ENCODE measurements around the gene SCAF1. TPM values are rescaled to one million over a fixed set of nuclear protein-coding genes. Genes with fewer than 3 reads are reported as not detected.

The SCAF1 gene
- total and polyA plus RNA-seq, 2 of the 13 experiments (the other 11 are each of a cell fraction or from before 2014, with no cell fraction given): 3.3 to 6.1 TPM

GRCh38 chr19:49645592-49645991, 3.6 kb downstream of the SCAF1 start (continued):
- TF ChIP-seq, protein P1, sequence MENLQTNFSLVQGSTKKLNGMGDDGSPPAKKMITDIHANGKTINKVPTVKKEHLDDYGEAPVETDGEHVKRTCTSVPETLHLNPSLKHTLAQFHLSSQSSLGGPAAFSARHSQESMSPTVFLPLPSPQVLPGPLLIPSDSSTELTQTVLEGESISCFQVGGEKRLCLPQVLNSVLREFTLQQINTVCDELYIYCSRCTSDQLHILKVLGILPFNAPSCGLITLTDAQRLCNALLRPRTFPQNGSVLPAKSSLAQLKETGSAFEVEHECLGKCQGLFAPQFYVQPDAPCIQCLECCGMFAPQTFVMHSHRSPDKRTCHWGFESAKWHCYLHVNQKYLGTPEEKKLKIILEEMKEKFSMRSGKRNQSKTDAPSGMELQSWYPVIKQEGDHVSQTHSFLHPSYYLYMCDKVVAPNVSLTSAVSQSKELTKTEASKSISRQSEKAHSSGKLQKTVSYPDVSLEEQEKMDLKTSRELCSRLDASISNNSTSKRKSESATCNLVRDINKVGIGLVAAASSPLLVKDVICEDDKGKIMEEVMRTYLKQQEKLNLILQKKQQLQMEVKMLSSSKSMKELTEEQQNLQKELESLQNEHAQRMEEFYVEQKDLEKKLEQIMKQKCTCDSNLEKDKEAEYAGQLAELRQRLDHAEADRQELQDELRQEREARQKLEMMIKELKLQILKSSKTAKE (CRISPR knock-in tag; IDR thresholded peaks at IDR 0.05; ENCODE audit: borderline replicate concordance): no peak

DNA sequence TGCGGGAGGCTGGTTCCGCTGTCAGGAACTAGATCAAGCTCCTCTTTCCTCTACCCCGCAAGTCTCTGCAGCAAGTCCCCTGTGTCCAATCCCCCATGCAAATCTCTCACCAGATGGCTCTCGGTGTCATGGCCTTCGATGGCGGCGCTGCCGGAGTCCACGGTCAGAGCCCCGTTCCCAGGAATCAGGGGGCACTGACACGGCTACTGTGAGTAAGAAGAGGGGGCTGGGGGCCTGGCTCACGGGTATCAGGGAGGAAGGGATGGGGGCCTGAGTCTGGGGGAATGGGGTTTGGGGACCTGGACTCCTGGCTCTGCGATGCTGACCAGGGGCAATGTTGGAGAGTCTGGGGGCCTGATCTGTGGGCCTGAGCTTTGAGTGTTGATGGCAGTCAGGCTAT, 4.0 kb downstream of the SCAF1 start:
- Histone ChIP-seq H3K27ac (ENCODE audit: extremely low read length, insufficient read depth, low read length) (no peak overlapping the region), H2AFZ (ENCODE audit: low read length) (no peak overlapping the region), H3K9me3 (ENCODE audit: low read length) (no peaks in the 10 kb centered on the region), H3K4me1 (ENCODE audit: insufficient read depth, low read length) (peaks cover 40% of the 10 kb centered on the region), H4K20me1 (ENCODE audit: insufficient read depth, low read length) (no peaks in the 10 kb centered on the region), H3K4me2 (ENCODE audit: low read depth, low read length) (no peak overlapping the region), H3K36me3 (replicated peaks in 1 of 2; ENCODE audit: control insufficient read depth in 1 of 2, insufficient read depth in 2 of 2, low read length in 2 of 2) (peaks cover 15% of the 10 kb centered on the region in 2 experiments; a peak in 3 of 5 replicates), H3K4me3 (replicated peaks in 1 of 3; ENCODE audit: insufficient read depth in 1 of 3, low read depth in 2 of 3, low read length in 3 of 3) (no peak overlapping the region), H3K27me3 (ENCODE audit: control insufficient read depth in 1 of 2, insufficient read depth in 2 of 2, low read length in 2 of 2) (no peaks in the 10 kb centered on the region), H3K9ac (ENCODE audit: insufficient read depth, low read depth, low read length) (no peak overlapping the region), H3K79me2 (ENCODE audit: insufficient read depth, low read length) (peaks cover 31% of the 10 kb centered on the region)
- DNase-seq (ENCODE audit: low spot score) (no peak), FAIRE-seq (no peak), ATAC-seq (no peak)
- intact Hi-C loops (cut with micrococcal nuclease; ENCODE audit: unreplicated experiment) (no loop called here), in situ Hi-C loops (cut with HindIII; ENCODE audit: extremely low pct_ligation_motif_present, low pct_unique_long_range_greater_than_20kb) (no loop called here)
- POLR2A ChIA-PET: interaction anchor here (0.7 to 5.8 kb wide), 2 partner anchors 18 to 32 kb away, joined by 3 to 24 read pairs; no protein-coding TSS in a partner anchor
- WGBS (ENCODE audit: low lambda C conversion rate): 96% methylated on average over 13 of the region's 13 CpGs
- CTCF ChIA-PET (ENCODE audit: low intra/inter-chr PET ratio, low total read pairs): no interaction called here
- no TSS peak for BruUV-seq (replicated peaks)
- TF ChIP-seq JUND (CRISPR knock-in tag; IDR thresholded peaks at IDR 0.05) (no peak), STAT5B (CRISPR knock-in tag; IDR thresholded peaks at IDR 0.05) (no peak), ZNF75D (CRISPR knock-in tag; IDR thresholded peaks at IDR 0.05; ENCODE audit: borderline replicate concordance) (no peak), NCOA1 (CRISPR knock-in tag; IDR thresholded peaks at IDR 0.05) (no peak), POLR2AphosphoS2 (IDR thresholded peaks at IDR 0.05; ENCODE audit: low read depth, low read length) (no peak), HCFC1 (IDR thresholded peaks at IDR 0.05; ENCODE audit: low read depth, low read length) (no peak), MED13 (CRISPR knock-in tag; IDR thresholded peaks at IDR 0.05) (no peak), SIX1 (CRISPR knock-in tag; IDR thresholded peaks at IDR 0.05; ENCODE audit: borderline replicate concordance) (no peak), ZNF446 (CRISPR knock-in tag; IDR thresholded peaks at IDR 0.05) (no peak), ZZZ3 (CRISPR knock-in tag; IDR thresholded peaks at IDR 0.05; ENCODE audit: borderline replicate concordance) (no peak), ZNF687 (CRISPR knock-in tag; IDR thresholded peaks at IDR 0.05) (no peak), ZNF235 (CRISPR knock-in tag; IDR thresholded peaks at IDR 0.05; ENCODE audit: borderline replicate concordance) (no peak)
- TF ChIP-seq, protein P2, sequence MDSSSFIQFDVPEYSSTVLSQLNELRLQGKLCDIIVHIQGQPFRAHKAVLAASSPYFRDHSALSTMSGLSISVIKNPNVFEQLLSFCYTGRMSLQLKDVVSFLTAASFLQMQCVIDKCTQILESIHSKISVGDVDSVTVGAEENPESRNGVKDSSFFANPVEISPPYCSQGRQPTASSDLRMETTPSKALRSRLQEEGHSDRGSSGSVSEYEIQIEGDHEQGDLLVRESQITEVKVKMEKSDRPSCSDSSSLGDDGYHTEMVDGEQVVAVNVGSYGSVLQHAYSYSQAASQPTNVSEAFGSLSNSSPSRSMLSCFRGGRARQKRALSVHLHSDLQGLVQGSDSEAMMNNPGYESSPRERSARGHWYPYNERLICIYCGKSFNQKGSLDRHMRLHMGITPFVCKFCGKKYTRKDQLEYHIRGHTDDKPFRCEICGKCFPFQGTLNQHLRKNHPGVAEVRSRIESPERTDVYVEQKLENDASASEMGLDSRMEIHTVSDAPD (CRISPR knock-in tag; IDR thresholded peaks at IDR 0.05): no peak
- TF ChIP-seq, protein P3, sequence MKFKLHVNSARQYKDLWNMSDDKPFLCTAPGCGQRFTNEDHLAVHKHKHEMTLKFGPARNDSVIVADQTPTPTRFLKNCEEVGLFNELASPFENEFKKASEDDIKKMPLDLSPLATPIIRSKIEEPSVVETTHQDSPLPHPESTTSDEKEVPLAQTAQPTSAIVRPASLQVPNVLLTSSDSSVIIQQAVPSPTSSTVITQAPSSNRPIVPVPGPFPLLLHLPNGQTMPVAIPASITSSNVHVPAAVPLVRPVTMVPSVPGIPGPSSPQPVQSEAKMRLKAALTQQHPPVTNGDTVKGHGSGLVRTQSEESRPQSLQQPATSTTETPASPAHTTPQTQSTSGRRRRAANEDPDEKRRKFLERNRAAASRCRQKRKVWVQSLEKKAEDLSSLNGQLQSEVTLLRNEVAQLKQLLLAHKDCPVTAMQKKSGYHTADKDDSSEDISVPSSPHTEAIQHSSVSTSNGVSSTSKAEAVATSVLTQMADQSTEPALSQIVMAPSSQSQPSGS (CRISPR knock-in tag; IDR thresholded peaks at IDR 0.05): no peak

Measured in HepG2 (cell line).